ENCODE data around the gene SIX2. TPM values are rescaled to one million over a fixed set of nuclear protein-coding genes. Genes with fewer than 3 reads are reported as not detected.

Gene SIX2
- total RNA-seq, 6 donors from 2014 or later = 0.61 to 1.3 (median 1.2) TPM; not detected in 3

- Histone ChIP-seq H3K4me3 (no peak overlapping the region), H3K4me1 (peaks cover 0 to 3% (median 0%) of the 10 kb centered on the region in 4 donors), H3K27ac (no peak overlapping the region), H3K9me3 (no peaks in the 10 kb centered on the region), H3K27me3 (no peaks in the 10 kb centered on the region), H3K36me3 (no peaks in the 10 kb centered on the region)
- ATAC-seq (ENCODE audit: low FRiP score in 2 of 2) (peak; percentile 28 to 90), DNase-seq (peak in 1 of 2 donors; percentile 64)
- peak in 1 of 6 experiments; percentile 7 for TF ChIP-seq CTCF (IDR thresholded peaks at IDR 0.05)
- TF ChIP-seq POLR2A (IDR thresholded peaks at IDR 0.05) = no peak
- no peak for TF ChIP-seq POLR2AphosphoS5 (IDR thresholded peaks at IDR 0.05)
- TF ChIP-seq EP300 (IDR thresholded peaks at IDR 0.05) = no peak
- WGBS, 2 donors = 44 to 48% methylated on average over 7 of the region's 7 CpGs
Measured at GRCh38 chr2:45024600-45025291, 15.5 kb upstream of the SIX2 start.

GRCh38 chr2:45024097-45024496 is 14.8 kb upstream of the SIX2 start:
- no peak for DNase-seq
- no peaks in the 10 kb centered on the region for H3K27me3 ChIP-seq
- no peaks in the 10 kb centered on the region for H3K36me3 ChIP-seq
- no peak overlapping the region for H3K4me3 ChIP-seq
- WGBS, 2 donors = 80 to 94% methylated on average over 2 to 5 of the region's 5 CpGs
- H3K27ac ChIP-seq = no peak overlapping the region
- H3K9me3 ChIP-seq = no peaks in the 10 kb centered on the region
- ATAC-seq (ENCODE audit: low FRiP score in 2 of 2) = no peak
- no peak for TF ChIP-seq CTCF (IDR thresholded peaks at IDR 0.05)
- no peak for TF ChIP-seq EP300 (IDR thresholded peaks at IDR 0.05)
- TF ChIP-seq POLR2A (IDR thresholded peaks at IDR 0.05) = no peak
- no peak for TF ChIP-seq POLR2AphosphoS5 (IDR thresholded peaks at IDR 0.05)
- peaks cover 0 to 3% (median 0%) of the 10 kb centered on the region in 4 donors for H3K4me1 ChIP-seq

- ATAC-seq (ENCODE audit: low FRiP score in 2 of 2) = no peak
- Histone ChIP-seq H3K36me3 (no peaks in the 10 kb centered on the region), H3K27ac (no peak overlapping the region), H3K4me1 (peaks cover 0 to 3% (median 0%) of the 10 kb centered on the region in 4 donors), H3K4me3 (no peak overlapping the region), H3K27me3 (peaks cover 0 to 1% (median 0%) of the 10 kb centered on the region in 4 donors), H3K9me3 (no peaks in the 10 kb centered on the region)
- DNase-seq = no peak
- 88 to 90% methylated on average over 3 of the region's 3 CpGs for WGBS, 2 donors
- TF ChIP-seq CTCF (IDR thresholded peaks at IDR 0.05) (no peak), POLR2A (IDR thresholded peaks at IDR 0.05) (no peak), EP300 (IDR thresholded peaks at IDR 0.05) (no peak), POLR2AphosphoS5 (IDR thresholded peaks at IDR 0.05) (no peak)
Measured at GRCh38 chr2:45020439-45020838, 11.2 kb upstream of the SIX2 start.

GRCh38 chr2:45018023-45018422 is 8.8 kb upstream of the SIX2 start:
- peaks cover 10 to 15% (median 13%) of the 10 kb centered on the region in 4 donors for H3K4me1 ChIP-seq
- ATAC-seq (ENCODE audit: low FRiP score in 2 of 2) (no peak), DNase-seq (no peak)
- H3K4me3 ChIP-seq = no peak overlapping the region
- TF ChIP-seq EP300 (IDR thresholded peaks at IDR 0.05) (no peak), POLR2A (IDR thresholded peaks at IDR 0.05) (no peak), CTCF (IDR thresholded peaks at IDR 0.05) (no peak), POLR2AphosphoS5 (IDR thresholded peaks at IDR 0.05) (no peak)
- 44 to 72% methylated on average over 1 of the region's 1 CpG for WGBS, 2 donors
- H3K36me3 ChIP-seq = no peaks in the 10 kb centered on the region
- peaks cover 0 to 21% (median 15%) of the 10 kb centered on the region in 4 donors for H3K27me3 ChIP-seq
- H3K27ac ChIP-seq = no peak overlapping the region
- H3K9me3 ChIP-seq = no peaks in the 10 kb centered on the region

GRCh38 chr2:45014831-45015230 is 5.6 kb upstream of the SIX2 start:
- Histone ChIP-seq H3K27ac (no peak overlapping the region), H3K9me3 (no peaks in the 10 kb centered on the region), H3K36me3 (no peaks in the 10 kb centered on the region), H3K27me3 (peaks cover 0 to 51% (median 32%) of the 10 kb centered on the region in 4 donors), H3K4me1 (peaks cover 15 to 27% (median 24%) of the 10 kb centered on the region in 4 donors), H3K4me3 (no peak overlapping the region)
- ATAC-seq (ENCODE audit: low FRiP score in 2 of 2) = no peak
- WGBS, 2 donors = 68 to 79% methylated on average over 7 of the region's 7 CpGs
- no peak for DNase-seq
- no peak for TF ChIP-seq POLR2A (IDR thresholded peaks at IDR 0.05)
- no peak for TF ChIP-seq POLR2AphosphoS5 (IDR thresholded peaks at IDR 0.05)
- TF ChIP-seq CTCF (IDR thresholded peaks at IDR 0.05) = no peak
- no peak for TF ChIP-seq EP300 (IDR thresholded peaks at IDR 0.05)
